Tibial nerve (tissue), 4 donors: Measurements from ENCODE around the gene PSENEN. TPM values are rescaled to one million over a fixed set of nuclear protein-coding genes. Genes with fewer than 3 reads are reported as not detected.

Experiments
- DNase-seq, 2 donors: peaks; one replicate each; pipeline ENCODE4 v3.0.0-alpha.2; 2019; ENCODE audit warnings: low spot score in 2 of 2
- H3K27ac ChIP-seq, 4 donors: fragments of 200-600 bp; sonication (generic) in 3 of 4; one replicate each; pipeline ENCODE4 v1.5.1; 2017 to 2019; ENCODE audit warnings: mild to moderate bottlenecking in 1 of 4
- H3K27me3 ChIP-seq, 2 donors: fragments of 200-600 bp; sonication (generic) in 1 of 2; one replicate each; pipeline versions ENCODE4 v1.5.1 to v1.6.0; 2017 to 2019
- H3K36me3 ChIP-seq, 3 donors: fragments of 200-600 bp; sonication (generic); one replicate each; pipeline ENCODE4 v1.5.1; 2018 to 2019
- H3K4me1 ChIP-seq, 4 donors: fragments of 200-600 bp; sonication (generic) in 3 of 4; one replicate each; pipeline ENCODE4 v1.5.1; 2017 to 2019
- H3K4me3 ChIP-seq, 4 donors: fragments of 200-600 bp; sonication (generic) in 3 of 4; one replicate each; pipeline ENCODE4 v1.5.1; 2017 to 2019; ENCODE audit warnings: mild to moderate bottlenecking in 1 of 4, moderate library complexity in 1 of 4
- H3K9me3 ChIP-seq, 4 donors: fragments of 200-600 bp; sonication (generic) in 3 of 4; one replicate each; pipeline ENCODE4 v1.5.1; 2017 to 2019
- CTCF ChIP-seq, 5 experiments: fragments of 200-600 bp in 3 of 5; fragments of 450-650 bp in 2 of 5; sonication (generic) in 3 of 5; IDR thresholded peaks; one replicate each; pipeline ENCODE4 v1.5.1; 2016 to 2019; ENCODE audit warnings: antibody characterized with exemption in 5 of 5, mild to moderate bottlenecking in 3 of 5, moderate library complexity in 2 of 5
- EP300 ChIP-seq, 2 donors: sonication (generic); formaldehyde crosslinking; IDR thresholded peaks; one replicate each; pipeline ENCODE4 v1.6.1; 2017; ENCODE audit warnings: antibody characterized with exemption in 2 of 2, mild to moderate bottlenecking in 1 of 2
- POLR2A ChIP-seq, 2 donors: fragments of 450-650 bp; IDR thresholded peaks; one replicate each; pipeline ENCODE4 v1.6.1; 2017; ENCODE audit warnings: antibody characterized with exemption in 2 of 2, mild to moderate bottlenecking in 2 of 2, moderate library complexity in 2 of 2
- WGBS, 2 donors: methylation state at CpG; one replicate each; pipeline ENCODE4 v1.1.5; 2018; 5-methylcytosine and 5-hydroxymethylcytosine counted together
- total RNA-seq, 4 donors: library from RNA; depleted of rRNA; stranded (reverse); fragments of >200 nt; gene quantifications; one replicate each; pipeline ENCODE4 v1.1.0, GENCODE V29; 2016

The PSENEN gene
- total RNA-seq, 4 donors from 2014 or later, result 33.1 to 46.7 (median 40.3) TPM

DNA sequence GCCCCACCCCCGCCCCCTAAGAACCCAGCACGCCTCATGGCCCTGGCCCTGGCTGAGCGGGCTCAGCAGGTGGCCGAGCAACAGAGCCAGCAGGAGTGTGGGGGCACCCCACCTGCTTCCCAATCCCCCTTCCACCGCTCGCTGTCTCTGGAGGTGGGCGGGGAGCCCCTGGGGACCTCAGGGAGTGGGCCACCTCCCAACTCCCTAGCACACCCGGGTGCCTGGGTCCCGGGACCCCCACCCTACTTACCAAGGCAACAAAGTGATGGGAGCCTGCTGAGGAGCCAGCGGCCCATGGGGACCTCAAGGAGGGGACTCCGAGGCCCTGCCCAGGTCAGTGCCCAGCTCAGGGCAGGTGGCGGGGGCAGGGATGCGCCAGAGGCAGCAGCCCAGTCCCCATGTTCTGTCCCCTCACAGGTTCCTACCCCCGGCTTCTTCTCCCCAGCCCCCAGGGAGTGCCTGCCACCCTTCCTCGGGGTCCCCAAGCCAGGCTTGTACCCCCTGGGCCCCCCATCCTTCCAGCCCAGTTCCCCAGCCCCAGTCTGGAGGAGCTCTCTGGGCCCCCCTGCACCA lies 41.9 kb downstream of the PSENEN start:
- H3K9me3 ChIP-seq, result no peaks in the 10 kb centered on the region
- no peak overlapping the region for H3K27ac ChIP-seq
- 89 to 94% methylated on average over 9 to 14 of the region's 15 CpGs for WGBS, 2 donors
- TF ChIP-seq CTCF (IDR thresholded peaks at IDR 0.05) (no peak), EP300 (IDR thresholded peaks at IDR 0.05) (no peak), POLR2A (IDR thresholded peaks at IDR 0.05) (no peak)
- H3K4me1 ChIP-seq, result no peaks in the 10 kb centered on the region
- no peak for DNase-seq
- no peak overlapping the region for H3K4me3 ChIP-seq
- H3K27me3 ChIP-seq, result no peaks in the 10 kb centered on the region
- peaks cover 0 to 61% (median 0%) of the 10 kb centered on the region in 3 donors for H3K36me3 ChIP-seq

- H3K4me3 ChIP-seq, result no peak overlapping the region
- H3K27ac ChIP-seq, result no peak overlapping the region
- TF ChIP-seq POLR2A (IDR thresholded peaks at IDR 0.05), result no peak
- TF ChIP-seq CTCF (IDR thresholded peaks at IDR 0.05), result no peak
- no peak for TF ChIP-seq EP300 (IDR thresholded peaks at IDR 0.05)
- no peaks in the 10 kb centered on the region for H3K27me3 ChIP-seq
- WGBS, 2 donors, result 72 to 75% methylated on average over 12 of the region's 12 CpGs
- no peaks in the 10 kb centered on the region for H3K9me3 ChIP-seq
- no peak for DNase-seq
- no peaks in the 10 kb centered on the region for H3K4me1 ChIP-seq
- H3K36me3 ChIP-seq, result peaks cover 0 to 50% (median 0%) of the 10 kb centered on the region in 3 donors
Observed at GRCh38 chr19:35788205-35788960, 42.9 kb downstream of the PSENEN start.

DNA sequence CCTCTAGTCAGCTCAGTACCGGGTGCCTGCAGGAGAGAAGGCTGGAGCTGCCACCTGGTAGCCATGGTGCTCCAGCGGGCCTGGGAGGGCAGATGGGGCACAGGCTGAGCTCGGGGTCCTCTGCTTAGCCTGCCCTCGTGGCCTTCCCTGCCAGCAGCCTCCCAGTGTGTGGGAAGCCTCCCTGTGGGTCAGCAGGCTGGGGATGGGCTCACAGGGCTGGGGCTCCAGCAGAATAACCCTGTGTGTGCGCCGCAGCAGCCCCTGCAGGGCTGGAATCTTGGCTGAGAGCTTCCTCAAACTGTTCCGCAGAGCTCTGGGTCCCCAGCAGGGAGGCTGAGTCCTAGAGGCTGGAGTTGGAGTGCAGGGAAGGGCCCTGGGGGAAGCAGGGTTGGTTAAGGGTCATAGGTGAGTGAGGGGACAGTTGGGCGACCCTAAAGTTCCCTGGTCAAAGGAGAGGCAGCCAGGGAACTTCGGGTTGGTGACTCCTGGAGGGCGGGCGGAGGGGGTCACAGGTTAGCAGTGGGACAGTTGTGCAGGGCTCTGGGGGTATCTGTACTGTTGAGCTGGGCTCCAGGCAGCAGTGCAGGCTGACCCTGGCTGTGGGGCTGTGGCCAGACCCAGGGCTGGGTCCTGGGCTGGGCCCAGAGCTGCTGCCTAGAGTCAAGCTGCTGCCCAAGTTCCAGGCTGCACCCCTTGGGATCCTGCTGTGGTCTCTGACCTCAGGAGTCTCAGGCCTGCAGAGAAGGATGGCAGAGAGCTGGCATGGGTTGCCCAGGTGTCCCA lies 43.9 kb downstream of the PSENEN start:
- Histone ChIP-seq H3K9me3 (no peaks in the 10 kb centered on the region), H3K4me1 (no peaks in the 10 kb centered on the region), H3K36me3 (peaks cover 0 to 40% (median 0%) of the 10 kb centered on the region in 3 donors), H3K27ac (no peak overlapping the region), H3K4me3 (no peak overlapping the region), H3K27me3 (no peaks in the 10 kb centered on the region)
- DNase-seq, result no peak
- WGBS, 2 donors, result 75 to 82% methylated on average over 9 to 10 of the region's 11 CpGs
- TF ChIP-seq POLR2A (IDR thresholded peaks at IDR 0.05) (no peak), EP300 (IDR thresholded peaks at IDR 0.05) (no peak), CTCF (IDR thresholded peaks at IDR 0.05) (no peak)

GRCh38 chr19:35789978-35790944 lies 44.8 kb downstream of the PSENEN start:
- H3K9me3 ChIP-seq, result no peaks in the 10 kb centered on the region
- WGBS, 2 donors, result 72 to 79% methylated on average over 10 to 12 of the region's 19 CpGs
- no peak for TF ChIP-seq EP300 (IDR thresholded peaks at IDR 0.05)
- no peak for TF ChIP-seq POLR2A (IDR thresholded peaks at IDR 0.05)
- no peak for TF ChIP-seq CTCF (IDR thresholded peaks at IDR 0.05)

More at GRCh38 chr19:35789978-35790944, 44.8 kb downstream of the PSENEN start:
- Histone ChIP-seq H3K36me3 (peaks cover 0 to 31% (median 0%) of the 10 kb centered on the region in 3 donors), H3K4me3 (no peak overlapping the region), H3K27me3 (no peaks in the 10 kb centered on the region), H3K4me1 (no peaks in the 10 kb centered on the region), H3K27ac (no peak overlapping the region)
- DNase-seq, result no peak
